Measurements from ENCODE around the gene BPIFB6.

DNA sequence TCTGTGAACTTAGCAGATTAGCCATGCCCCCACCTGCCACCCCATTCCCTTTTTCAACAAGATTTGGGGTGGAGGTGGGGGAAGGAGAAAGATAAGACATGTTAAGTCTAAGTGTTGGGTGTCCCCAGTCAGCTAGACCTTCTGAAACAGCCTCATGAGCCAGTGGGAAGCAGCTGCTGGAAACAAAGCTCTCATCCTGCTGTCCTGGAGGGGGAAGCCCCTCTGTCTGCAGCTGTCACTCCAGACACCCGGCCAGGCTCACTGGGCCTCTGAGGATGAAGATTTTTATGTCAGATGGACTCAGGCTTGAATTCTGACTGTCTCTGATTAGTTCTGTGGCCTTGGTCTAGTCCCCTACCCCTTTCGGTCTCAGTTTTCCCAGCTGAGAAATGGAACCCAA is 23.3 kb downstream of the BPIFB6 start:
- TF ChIP-seq, protein P1, sequence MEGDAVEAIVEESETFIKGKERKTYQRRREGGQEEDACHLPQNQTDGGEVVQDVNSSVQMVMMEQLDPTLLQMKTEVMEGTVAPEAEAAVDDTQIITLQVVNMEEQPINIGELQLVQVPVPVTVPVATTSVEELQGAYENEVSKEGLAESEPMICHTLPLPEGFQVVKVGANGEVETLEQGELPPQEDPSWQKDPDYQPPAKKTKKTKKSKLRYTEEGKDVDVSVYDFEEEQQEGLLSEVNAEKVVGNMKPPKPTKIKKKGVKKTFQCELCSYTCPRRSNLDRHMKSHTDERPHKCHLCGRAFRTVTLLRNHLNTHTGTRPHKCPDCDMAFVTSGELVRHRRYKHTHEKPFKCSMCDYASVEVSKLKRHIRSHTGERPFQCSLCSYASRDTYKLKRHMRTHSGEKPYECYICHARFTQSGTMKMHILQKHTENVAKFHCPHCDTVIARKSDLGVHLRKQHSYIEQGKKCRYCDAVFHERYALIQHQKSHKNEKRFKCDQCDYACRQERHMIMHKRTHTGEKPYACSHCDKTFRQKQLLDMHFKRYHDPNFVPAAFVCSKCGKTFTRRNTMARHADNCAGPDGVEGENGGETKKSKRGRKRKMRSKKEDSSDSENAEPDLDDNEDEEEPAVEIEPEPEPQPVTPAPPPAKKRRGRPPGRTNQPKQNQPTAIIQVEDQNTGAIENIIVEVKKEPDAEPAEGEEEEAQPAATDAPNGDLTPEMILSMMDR (IDR thresholded peaks at IDR 0.05), result no peak
- no peak for TF ChIP-seq SIN3A (IDR thresholded peaks at IDR 0.05; ENCODE audit: borderline replicate concordance, insufficient read depth, low read depth, low read length)
- TF ChIP-seq, protein P2, sequence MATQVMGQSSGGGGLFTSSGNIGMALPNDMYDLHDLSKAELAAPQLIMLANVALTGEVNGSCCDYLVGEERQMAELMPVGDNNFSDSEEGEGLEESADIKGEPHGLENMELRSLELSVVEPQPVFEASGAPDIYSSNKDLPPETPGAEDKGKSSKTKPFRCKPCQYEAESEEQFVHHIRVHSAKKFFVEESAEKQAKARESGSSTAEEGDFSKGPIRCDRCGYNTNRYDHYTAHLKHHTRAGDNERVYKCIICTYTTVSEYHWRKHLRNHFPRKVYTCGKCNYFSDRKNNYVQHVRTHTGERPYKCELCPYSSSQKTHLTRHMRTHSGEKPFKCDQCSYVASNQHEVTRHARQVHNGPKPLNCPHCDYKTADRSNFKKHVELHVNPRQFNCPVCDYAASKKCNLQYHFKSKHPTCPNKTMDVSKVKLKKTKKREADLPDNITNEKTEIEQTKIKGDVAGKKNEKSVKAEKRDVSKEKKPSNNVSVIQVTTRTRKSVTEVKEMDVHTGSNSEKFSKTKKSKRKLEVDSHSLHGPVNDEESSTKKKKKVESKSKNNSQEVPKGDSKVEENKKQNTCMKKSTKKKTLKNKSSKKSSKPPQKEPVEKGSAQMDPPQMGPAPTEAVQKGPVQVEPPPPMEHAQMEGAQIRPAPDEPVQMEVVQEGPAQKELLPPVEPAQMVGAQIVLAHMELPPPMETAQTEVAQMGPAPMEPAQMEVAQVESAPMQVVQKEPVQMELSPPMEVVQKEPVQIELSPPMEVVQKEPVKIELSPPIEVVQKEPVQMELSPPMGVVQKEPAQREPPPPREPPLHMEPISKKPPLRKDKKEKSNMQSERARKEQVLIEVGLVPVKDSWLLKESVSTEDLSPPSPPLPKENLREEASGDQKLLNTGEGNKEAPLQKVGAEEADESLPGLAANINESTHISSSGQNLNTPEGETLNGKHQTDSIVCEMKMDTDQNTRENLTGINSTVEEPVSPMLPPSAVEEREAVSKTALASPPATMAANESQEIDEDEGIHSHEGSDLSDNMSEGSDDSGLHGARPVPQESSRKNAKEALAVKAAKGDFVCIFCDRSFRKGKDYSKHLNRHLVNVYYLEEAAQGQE (IDR thresholded peaks at IDR 0.05; ENCODE audit: insufficient read depth in 1 of 2, low read depth in 2 of 2, low read length in 1 of 2), result no peak
- TF ChIP-seq POLR2AphosphoS5 (IDR thresholded peaks at IDR 0.05; ENCODE audit: low read depth, low read length), result no peak
- no peak for TF ChIP-seq TCF7L2 (IDR thresholded peaks at IDR 0.05; ENCODE audit: low read depth, low read length)

Measured in Panc1 (cell line).